GM12878 (cell line): Measurements from ENCODE around the gene WBP4. TPM values are rescaled to one million over a fixed set of nuclear protein-coding genes. Genes with fewer than 3 reads are reported as not detected.
A peak's percentile ranks its signal among the peaks of the same experiment; 100 is the strongest.

Source experiments
- ATF2 ChIP-seq: IDR thresholded peaks from 2 replicates; pipeline ENCODE4 v1.6.1; 2012; ENCODE audit warnings: low read length, inconsistent platforms
- ATF7 ChIP-seq: fragments of 450-650 bp; IDR thresholded peaks from 2 replicates; pipeline ENCODE4 v1.6.1; 2016; ENCODE audit warnings: low read depth, mild to moderate bottlenecking
- BACH1 ChIP-seq: fragments of 450-650 bp; IDR thresholded peaks from 2 replicates; pipeline ENCODE4 v1.6.1; 2017; ENCODE audit warnings: mild to moderate bottlenecking, borderline replicate concordance
- BCL3 ChIP-seq: IDR thresholded peaks from 2 replicates; pipeline ENCODE4 v1.6.1; 2011; ENCODE audit warnings: borderline replicate concordance, low read depth, mild to moderate bottlenecking, moderate library complexity, low read length; ENCODE audit not compliant: insufficient read depth, poor library complexity, severe bottlenecking
- BHLHE40 ChIP-seq, 2 experiments: fragments of 450-650 bp in 1 of 2; IDR thresholded peaks; 2 replicates each; pipeline ENCODE4 v1.6.1; 2011 to 2017; ENCODE audit warnings: low read depth in 2 of 2, borderline replicate concordance in 1 of 2, improper control_type of control experiment in 1 of 2, low read length in 1 of 2, mild to moderate bottlenecking in 1 of 2
- BMI1 ChIP-seq: fragments of 450-650 bp; IDR thresholded peaks from 2 replicates; pipeline ENCODE4 v1.6.1; 2016; ENCODE audit warnings: mild to moderate bottlenecking, moderate library complexity, borderline replicate concordance
- CBFB ChIP-seq: IDR thresholded peaks from 2 replicates; pipeline ENCODE4 v1.6.1; 2016; ENCODE audit warnings: antibody characterized with exemption, low read depth
- FOS ChIP-seq: IDR thresholded peaks from 3 replicates; pipeline ENCODE4 v1.6.1; 2011; ENCODE audit warnings: borderline replicate concordance; ENCODE audit not compliant: insufficient read length; ENCODE audit errors: extremely low read depth
- KLF5 ChIP-seq: fragments of 450-650 bp; IDR thresholded peaks from 2 replicates; pipeline ENCODE4 v1.6.1; 2014; ENCODE audit warnings: mild to moderate bottlenecking; ENCODE audit not compliant: partially characterized antibody
- MTA2 ChIP-seq: fragments of 450-650 bp; IDR thresholded peaks from 2 replicates; pipeline ENCODE4 v1.6.1; 2016; ENCODE audit warnings: low read depth, mild to moderate bottlenecking, moderate library complexity
- MXI1 ChIP-seq: fragments of 150-350 bp; IDR thresholded peaks from 2 replicates; pipeline ENCODE4 v1.6.1; 2011; ENCODE audit warnings: low read depth, mild to moderate bottlenecking, inconsistent platforms, low read length, improper control_type of control experiment
- NFIC ChIP-seq: IDR thresholded peaks from 2 replicates; pipeline ENCODE4 v1.6.1; 2012; ENCODE audit warnings: low read depth, mild to moderate bottlenecking, inconsistent platforms, low read length, moderate library complexity
- NFYB ChIP-seq: IDR thresholded peaks from 2 replicates; pipeline ENCODE4 v1.6.1; 2011; ENCODE audit warnings: low read depth, mild to moderate bottlenecking, low read length, improper control_type of control experiment, moderate library complexity; ENCODE audit not compliant: insufficient read depth
- RAD21 ChIP-seq: IDR thresholded peaks from 2 replicates; pipeline ENCODE4 v1.6.1; 2011; ENCODE audit warnings: mild to moderate bottlenecking, low read depth, low read length, moderate library complexity; ENCODE audit not compliant: insufficient read depth
- RAD51 ChIP-seq: fragments of 450-650 bp; IDR thresholded peaks from 2 replicates; pipeline ENCODE4 v1.6.1; 2016; ENCODE audit warnings: moderate library complexity, mild to moderate bottlenecking, inconsistent platforms
- RB1 ChIP-seq: fragments of 450-650 bp; formaldehyde crosslinking; IDR thresholded peaks from 2 replicates; pipeline ENCODE4 v1.6.1; 2017; ENCODE audit warnings: mild to moderate bottlenecking, borderline replicate concordance
- SMARCA5 ChIP-seq: fragments of 450-650 bp; IDR thresholded peaks from 2 replicates; pipeline ENCODE4 v1.6.1; 2017; ENCODE audit warnings: mild to moderate bottlenecking
- SP1 ChIP-seq: IDR thresholded peaks from one replicate; pipeline ENCODE4 v1.6.1; 2011; ENCODE audit warnings: low read depth, low read length
- SREBF2 ChIP-seq: IDR thresholded peaks from 2 replicates; pipeline ENCODE4 v1.6.1; 2012; ENCODE audit warnings: mild to moderate bottlenecking, low read length
- SRF ChIP-seq, 2 experiments: IDR thresholded peaks; 2 replicates each; pipeline ENCODE4 v1.6.1; 2011; ENCODE audit warnings: low read depth in 2 of 2, low read length in 2 of 2, mild to moderate bottlenecking in 1 of 2, moderate library complexity in 1 of 2
- STAT3 ChIP-seq: IDR thresholded peaks from 2 replicates; pipeline ENCODE4 v1.6.1; 2011; ENCODE audit warnings: low read depth, low read length, improper control_type of control experiment
- TAF1 ChIP-seq: IDR thresholded peaks from 2 replicates; pipeline ENCODE4 v1.6.1; 2011; ENCODE audit warnings: mild to moderate bottlenecking, low read depth, low read length, borderline replicate concordance
- ZBED1 ChIP-seq: IDR thresholded peaks from 2 replicates; pipeline ENCODE4 v1.6.1; 2016; ENCODE audit warnings: borderline replicate concordance
- ZBTB11 ChIP-seq: fragments of 450-650 bp; formaldehyde crosslinking; IDR thresholded peaks from 2 replicates; pipeline ENCODE4 v1.5.0; 2022; ENCODE audit warnings: mild to moderate bottlenecking, missing genetic modification characterization
- ZNF217 ChIP-seq: fragments of 450-650 bp; IDR thresholded peaks from 2 replicates; pipeline ENCODE4 v1.6.1; 2017; ENCODE audit warnings: antibody characterized with exemption, mild to moderate bottlenecking
- ZNF24 ChIP-seq: fragments of 450-650 bp; IDR thresholded peaks from 2 replicates; pipeline ENCODE4 v1.6.1; 2017; ENCODE audit warnings: antibody characterized with exemption, mild to moderate bottlenecking
- polyA plus RNA-seq, 11 experiments: library from polyadenylated mRNA; depleted of rRNA in 4 of 11; unstranded in 6 of 11; stranded (reverse) in 5 of 11; fragments of >200 nt; fragmentation: Nextera tagmentation in 4 of 11; fragmentation: Illumina TruSeq in 1 of 11; extraction: Ambion mirVana in 4 of 11; extraction: Trizol in 1 of 11; gene quantifications; 1 replicate in 1 of 11; 2 replicates in 10 of 11; pipeline versions ENCODE4 v1.2.1 to v1.2.3, GENCODE V29; 2011 to 2016; ENCODE audit warnings: inconsistent platforms in 2 of 11, missing spikeins in 2 of 11, low read depth in 1 of 11
- total RNA-seq, 4 experiments: library from RNA; depleted of rRNA in 3 of 4; stranded (reverse); fragments of >200 nt in 3 of 4; fragmentation: Illumina TruSeq in 1 of 4; extraction: Trizol in 1 of 4; gene quantifications; 2 replicates each; pipeline versions ENCODE4 v1.2.1 to v1.2.3, GENCODE V29; 2013 to 2021

Gene WBP4
- total and polyA plus RNA-seq, 10 of the 15 experiments (the other 5 are each of a cell fraction or from before 2014, with no cell fraction given): 7.4 to 21.6 (median 14.2) TPM

- TF ChIP-seq ATF2: peak; percentile 79
- TF ChIP-seq SMARCA5: peak; percentile 32; the same call in 1 of the 2 replicates
- TF ChIP-seq SP1: peak; percentile 33
- TF ChIP-seq RAD21: 0 out of 2 replicates have a peak, but pooled peaks have one; percentile 13
- TF ChIP-seq MXI1: peak; percentile 86; the same call in 1 of the 2 replicates
- 0 out of 2 replicates have a peak, but pooled peaks have one; percentile 90 for TF ChIP-seq STAT3
- TF ChIP-seq ZNF24: no peak
- TF ChIP-seq BHLHE40 (IDR thresholded peaks at IDR 0.05; ENCODE audit: borderline replicate concordance in 1 of 2, low read depth in 2 of 2, low read length in 1 of 2): peak; percentile 76 to 78; a peak in 2 of 4 replicates
- peak; percentile 89 for TF ChIP-seq ATF7
- peak; percentile 56; the same call in 1 of the 2 replicates for TF ChIP-seq RB1
- TF ChIP-seq BACH1: peak; percentile 78; the same call in 1 of the 2 replicates
- TF ChIP-seq ZBED1: peak; percentile 70; the same call in 1 of the 2 replicates
- TF ChIP-seq ZNF217: peak; percentile 69
- peak; percentile 89 for TF ChIP-seq RAD51
- 0 out of 2 replicates have a peak, but pooled peaks have one; percentile 12 for TF ChIP-seq NFYB
- TF ChIP-seq CBFB: peak; percentile 67; the same call in 1 of the 2 replicates
- no peak for TF ChIP-seq ZBTB11
- TF ChIP-seq SRF (IDR thresholded peaks at IDR 0.05; ENCODE audit: low read depth in 2 of 2, low read length in 2 of 2): peak in 1 of 2 experiments; percentile 40; a peak in 1 of 4 replicates
- peak; percentile 79 for TF ChIP-seq BMI1
- TF ChIP-seq KLF5: peak; percentile 20
- peak; percentile 93 for TF ChIP-seq MTA2
- TF ChIP-seq TAF1: peak; percentile 90
- TF ChIP-seq SREBF2: no peak
- TF ChIP-seq FOS: no peak
- peak; percentile 90 for TF ChIP-seq NFIC
- TF ChIP-seq BCL3: peak; percentile 71
These were observed 42.3 kb upstream of the WBP4 start, which contains the start of gene ELF1 (continued) for GRCh38 chr13:41019011-41019487.
